ENCODE data around the gene DIS3.

- TF ChIP-seq POLR2AphosphoS5 (IDR thresholded peaks at IDR 0.05; ENCODE audit: borderline replicate concordance, low read depth, low read length) (no peak), EZH2 (IDR thresholded peaks at IDR 0.05) (no peak), FOXP2 (optimal IDR thresholded peaks at IDR 0.05; ENCODE audit: control extremely low read depth, extremely low read length, insufficient read depth) (no peak)
Observed at GRCh38 chr13:72763411-72763810, 18.3 kb downstream of the DIS3 start.

Data from SK-N-MC (cell line).